Left ventricle myocardium inferior (tissue), 1 donor: Measurements from ENCODE around the gene ASB10. TPM values are rescaled to one million over a fixed set of nuclear protein-coding genes. Genes with fewer than 3 reads are reported as not detected.
A peak's percentile ranks its signal among the peaks of the same experiment; 100 is the strongest.

Source experiments
- DNase-seq: peaks from one replicate; pipeline ENCODE4 v3.0.0-alpha.2; 2020
- H3K27ac ChIP-seq: fragments of 200-600 bp; replicated peaks from 2 replicates; pipeline ENCODE4 v1.8.0; 2021
- H3K27me3 ChIP-seq: fragments of 200-600 bp; 2 replicates; pipeline ENCODE4 v1.8.0; 2021; ENCODE audit warnings: low read depth
- H3K36me3 ChIP-seq: fragments of 200-600 bp; 2 replicates; pipeline ENCODE4 v1.8.0; 2021
- H3K4me1 ChIP-seq: fragments of 200-600 bp; 2 replicates; pipeline ENCODE4 v1.8.0; 2021
- H3K4me3 ChIP-seq: fragments of 200-600 bp; 2 replicates; pipeline ENCODE4 v1.8.0; 2021; ENCODE audit warnings: mild to moderate bottlenecking, moderate library complexity
- H3K9me3 ChIP-seq: fragments of 200-600 bp; replicated peaks from 2 replicates; pipeline ENCODE4 v1.8.0; 2021
- CTCF ChIP-seq: fragments of 200-600 bp; IDR thresholded peaks from 2 replicates; pipeline ENCODE4 v1.8.0; 2021; ENCODE audit warnings: antibody characterized with exemption, mild to moderate bottlenecking, borderline replicate concordance
- intact Hi-C: fragments of 100-400 bp; cut with micrococcal nuclease; formaldehyde crosslinking; loops from one replicate; pipeline ENCODE4 v1.11.0; 2022
- total RNA-seq: library from RNA; stranded (reverse); fragmentation: NEBNext Ultra II Directional; extraction: Animal tissue kit (Norgen Biotek cat#: 25700); gene quantifications from one replicate; pipeline ENCODE4 v1.2.1, GENCODE V29; 2021
- donor health status: DM: no; HTN: yes; CAD: no; lungs with severe emphysema.

Gene ASB10
- total RNA-seq, 1 donor from 2014 or later, result 35.4 TPM

- intact Hi-C loops, result no loop called here
- DNase-seq, result peak; percentile 5
- Histone ChIP-seq H3K9me3 (no peaks in the 10 kb centered on the region), H3K27ac (no peak overlapping the region), H3K36me3 (peaks cover 77% of the 10 kb centered on the region), H3K4me3 (no peak overlapping the region), H3K27me3 (no peaks in the 10 kb centered on the region), H3K4me1 (peaks cover 54% of the 10 kb centered on the region)
- no peak for TF ChIP-seq CTCF
Measured at GRCh38 chr7:151133266-151133985, 53.6 kb downstream of the ASB10 start.

GRCh38 chr7:151132461-151133205, 54.4 kb downstream of the ASB10 start:
- H3K9me3 ChIP-seq, result no peaks in the 10 kb centered on the region
- peak; percentile 9 for DNase-seq
- H3K27ac ChIP-seq, result no peak overlapping the region
- no peak for TF ChIP-seq CTCF
- no peak overlapping the region for H3K4me3 ChIP-seq
- H3K36me3 ChIP-seq, result peaks cover 82% of the 10 kb centered on the region
- peaks cover 46% of the 10 kb centered on the region for H3K4me1 ChIP-seq
- H3K27me3 ChIP-seq, result no peaks in the 10 kb centered on the region
- intact Hi-C loops, result no loop called here

GRCh38 chr7:151131592-151132293, 55.3 kb downstream of the ASB10 start:
- no peak for TF ChIP-seq CTCF
- peaks cover 37% of the 10 kb centered on the region for H3K4me1 ChIP-seq
- no peak overlapping the region for H3K27ac ChIP-seq
- H3K9me3 ChIP-seq, result no peaks in the 10 kb centered on the region
- no peak overlapping the region for H3K4me3 ChIP-seq
- peaks cover 77% of the 10 kb centered on the region for H3K36me3 ChIP-seq
- intact Hi-C loops, result no loop called here
- peak; percentile 18 for DNase-seq
- no peaks in the 10 kb centered on the region for H3K27me3 ChIP-seq

- peaks cover 75% of the 10 kb centered on the region for H3K36me3 ChIP-seq
Measured at GRCh38 chr7:151131224-151131591, 55.8 kb downstream of the ASB10 start.

More at GRCh38 chr7:151131224-151131591, 55.8 kb downstream of the ASB10 start:
- peaks cover 34% of the 10 kb centered on the region for H3K4me1 ChIP-seq
- no peak for DNase-seq
- no peaks in the 10 kb centered on the region for H3K9me3 ChIP-seq
- intact Hi-C loops, result no loop called here
- no peaks in the 10 kb centered on the region for H3K27me3 ChIP-seq
- no peak overlapping the region for H3K27ac ChIP-seq
- TF ChIP-seq CTCF, result no peak
- no peak overlapping the region for H3K4me3 ChIP-seq
